ENCODE measurements around the gene FABP1. TPM values are rescaled to one million over a fixed set of nuclear protein-coding genes. Genes with fewer than 3 reads are reported as not detected.

FABP1 gene
- total and polyA plus RNA-seq, 5 experiments from 2014 or later, result not detected

DNA sequence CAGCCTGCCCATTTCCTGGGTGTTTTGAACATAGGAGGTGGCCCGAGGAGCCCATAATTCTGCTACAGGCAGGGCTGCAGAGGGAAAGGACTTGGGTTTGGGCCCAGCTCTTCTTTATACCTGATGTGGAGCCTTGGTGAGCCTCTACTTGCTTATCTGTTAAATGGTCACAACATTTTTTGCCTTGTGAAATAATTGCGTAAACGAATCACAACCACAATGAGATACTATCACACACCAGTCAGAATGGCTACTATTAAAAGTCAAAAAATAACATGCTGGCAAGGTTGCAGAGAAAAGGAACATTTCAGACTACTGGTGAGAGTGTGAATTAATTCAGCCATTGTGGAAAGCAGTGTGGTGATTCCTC is 4.1 kb upstream of the FABP1 start:
- Mint-ChIP-seq H3K27me3 (peaks cover 6 to 13% (median 13%) of the 10 kb centered on the region in 5 donors), H3K27ac (no peak overlapping the region), H3K36me3 (no peaks in the 10 kb centered on the region), H3K4me3 (no peak overlapping the region), H3K4me1 (peaks cover 0 to 2% (median 0%) of the 10 kb centered on the region in 4 donors), H3K9me3 (no peaks in the 10 kb centered on the region)
- no peak for ATAC-seq
- DNase-seq, result no peak
- POLR2A ChIA-PET, result no interaction called here

DNA sequence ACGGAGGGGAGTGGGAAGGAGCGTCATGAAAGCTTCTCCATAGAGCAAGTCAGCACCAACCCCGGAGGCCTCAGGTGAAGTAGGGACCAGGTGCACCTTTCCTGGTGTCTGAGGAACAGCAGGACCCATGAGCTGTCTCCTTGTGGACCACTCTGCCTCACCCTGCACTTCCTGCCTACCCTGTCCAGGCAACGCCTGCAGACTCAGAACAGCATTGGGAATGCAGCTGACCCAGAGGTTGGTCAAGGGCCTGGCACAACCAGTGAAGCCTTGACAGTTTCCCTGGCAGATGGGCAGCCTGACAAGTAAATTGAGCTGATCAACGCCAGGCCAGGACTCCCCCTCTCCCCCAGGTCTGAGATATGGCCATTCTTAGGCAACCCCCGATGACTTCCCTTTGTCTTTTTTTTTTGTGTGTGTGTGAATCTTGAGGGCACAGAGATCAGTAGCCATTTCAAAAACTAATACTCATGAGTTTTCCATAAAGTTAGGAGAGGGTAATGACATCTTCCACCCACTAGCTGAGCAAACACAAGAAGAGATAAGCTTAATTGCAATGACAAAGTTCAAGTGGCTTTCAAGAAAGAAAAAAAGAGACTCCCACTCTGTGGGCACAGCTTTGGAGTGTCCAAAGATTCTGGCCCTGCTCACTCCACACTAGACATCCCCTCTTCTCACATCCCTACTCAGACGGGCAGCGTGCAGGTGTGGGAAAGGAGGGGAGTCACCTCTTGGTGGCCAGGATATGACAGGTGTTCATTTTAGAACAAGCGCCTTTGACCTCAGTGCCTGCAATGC is 3.5 kb upstream of the FABP1 start:
- DNase-seq, result no peak
- Mint-ChIP-seq H3K4me3 (no peak overlapping the region), H3K27ac (no peak overlapping the region), H3K9me3 (no peaks in the 10 kb centered on the region), H3K4me1 (peaks cover 0 to 2% (median 0%) of the 10 kb centered on the region in 4 donors), H3K27me3 (peaks cover 6 to 13% (median 9%) of the 10 kb centered on the region in 5 donors), H3K36me3 (no peaks in the 10 kb centered on the region)
- ATAC-seq, result no peak
- POLR2A ChIA-PET, result no interaction called here

DNA sequence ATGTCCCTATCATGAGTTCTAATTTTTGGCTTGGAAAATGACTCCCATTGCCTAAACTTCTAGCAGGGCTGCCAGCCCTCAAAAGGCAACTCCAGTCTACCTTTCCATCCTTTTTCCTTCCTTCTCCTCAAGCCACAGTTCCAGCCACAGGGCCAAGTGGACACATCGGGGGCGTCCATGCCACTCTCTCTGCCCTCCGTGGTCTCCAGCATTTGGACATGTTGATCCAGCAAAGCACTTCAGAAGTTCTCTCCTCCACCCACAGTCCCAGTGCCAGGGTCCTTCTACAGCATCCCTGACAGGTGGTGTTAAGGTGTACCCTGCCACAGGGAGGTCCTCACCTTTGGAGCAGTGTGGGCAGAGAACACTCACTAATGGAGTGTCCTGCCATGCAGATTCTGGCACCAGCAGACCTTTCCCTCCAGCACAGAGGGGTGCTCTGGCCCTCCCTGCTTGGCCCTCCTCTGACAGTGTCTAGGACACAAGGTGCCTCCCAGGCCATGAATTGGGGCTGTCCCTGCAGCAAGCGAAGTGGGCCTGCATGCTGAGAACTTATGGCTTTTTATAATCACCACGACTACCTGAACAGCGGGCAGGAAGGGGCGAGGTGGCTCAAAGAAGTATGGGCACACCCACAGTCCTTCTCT is 1.6 kb upstream of the FABP1 start:
- Mint-ChIP-seq H3K27me3 (peaks cover 0 to 11% (median 5%) of the 10 kb centered on the region in 5 donors), H3K9me3 (no peaks in the 10 kb centered on the region), H3K4me3 (no peak overlapping the region), H3K4me1 (peaks cover 0 to 2% (median 0%) of the 10 kb centered on the region in 4 donors), H3K36me3 (no peaks in the 10 kb centered on the region), H3K27ac (peak overlapping the region in 2 of 10 donors; percentile 55 to 63)
- POLR2A ChIA-PET, result no interaction called here
- DNase-seq (no peak), ATAC-seq (no peak)

DNA sequence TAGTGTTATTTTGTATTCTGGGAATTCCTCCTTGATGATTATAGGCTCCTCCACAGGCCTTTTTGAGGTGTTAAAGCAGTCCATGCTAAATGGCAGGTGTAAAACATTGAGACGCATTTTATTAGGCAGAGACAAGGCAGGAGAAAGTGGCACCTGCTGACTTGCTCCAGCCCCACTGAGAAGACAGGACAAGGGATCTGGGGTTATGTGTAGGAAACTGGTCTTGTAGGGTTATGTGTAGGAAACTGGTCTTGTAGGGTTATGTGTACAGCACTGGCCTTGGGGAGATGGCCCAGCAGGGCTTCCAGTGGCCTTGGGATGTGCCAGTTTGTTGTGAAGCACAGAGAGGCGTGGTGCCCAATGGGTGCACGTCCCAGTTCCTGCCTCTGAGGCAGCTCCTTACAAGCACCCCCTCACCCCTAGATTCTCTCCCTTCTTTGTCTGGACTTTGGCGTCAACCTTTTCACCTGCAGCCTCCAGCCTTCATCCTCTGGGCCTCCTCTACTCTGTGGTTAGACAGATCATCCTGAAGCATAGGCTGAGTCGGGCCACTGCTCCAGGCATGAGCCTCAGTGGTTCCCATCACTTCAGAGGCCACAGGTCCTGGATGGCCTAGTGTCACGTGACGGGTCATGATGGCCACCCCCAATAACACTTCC is 921 bp upstream of the FABP1 start:
- DNase-seq, result no peak
- no peak overlapping the region for H3K4me3 Mint-ChIP-seq
- no peaks in the 10 kb centered on the region for H3K36me3 Mint-ChIP-seq
- H3K4me1 Mint-ChIP-seq, result peaks cover 0 to 2% (median 0%) of the 10 kb centered on the region in 4 donors
- H3K27me3 Mint-ChIP-seq, result peaks cover 0 to 11% (median 2%) of the 10 kb centered on the region in 5 donors
- POLR2A ChIA-PET, result no interaction called here
- H3K9me3 Mint-ChIP-seq, result no peaks in the 10 kb centered on the region
- no peak overlapping the region for H3K27ac Mint-ChIP-seq
- no peak for ATAC-seq

DNA sequence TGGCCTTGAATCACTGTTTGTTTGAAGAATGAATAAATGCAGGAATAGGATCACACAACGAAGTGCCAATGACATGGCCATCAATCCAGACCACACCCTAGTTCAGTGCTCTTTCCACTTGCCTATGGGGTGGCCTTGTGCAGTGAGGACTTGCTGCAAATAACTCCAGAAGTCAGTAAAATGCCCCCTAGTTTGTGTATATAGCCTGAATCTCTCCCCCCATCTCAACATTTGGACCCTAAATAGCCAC is 299 bp downstream of the FABP1 start:
- no peaks in the 10 kb centered on the region for H3K9me3 Mint-ChIP-seq
- H3K27ac Mint-ChIP-seq, result no peak overlapping the region
- H3K4me3 Mint-ChIP-seq, result no peak overlapping the region
- peaks cover 0 to 2% (median 0%) of the 10 kb centered on the region in 4 donors for H3K4me1 Mint-ChIP-seq
- ATAC-seq (no peak), DNase-seq (no peak)
- H3K36me3 Mint-ChIP-seq, result no peaks in the 10 kb centered on the region
- peaks cover 0 to 11% (median 2%) of the 10 kb centered on the region in 5 donors for H3K27me3 Mint-ChIP-seq
- POLR2A ChIA-PET, result no interaction called here

DNA sequence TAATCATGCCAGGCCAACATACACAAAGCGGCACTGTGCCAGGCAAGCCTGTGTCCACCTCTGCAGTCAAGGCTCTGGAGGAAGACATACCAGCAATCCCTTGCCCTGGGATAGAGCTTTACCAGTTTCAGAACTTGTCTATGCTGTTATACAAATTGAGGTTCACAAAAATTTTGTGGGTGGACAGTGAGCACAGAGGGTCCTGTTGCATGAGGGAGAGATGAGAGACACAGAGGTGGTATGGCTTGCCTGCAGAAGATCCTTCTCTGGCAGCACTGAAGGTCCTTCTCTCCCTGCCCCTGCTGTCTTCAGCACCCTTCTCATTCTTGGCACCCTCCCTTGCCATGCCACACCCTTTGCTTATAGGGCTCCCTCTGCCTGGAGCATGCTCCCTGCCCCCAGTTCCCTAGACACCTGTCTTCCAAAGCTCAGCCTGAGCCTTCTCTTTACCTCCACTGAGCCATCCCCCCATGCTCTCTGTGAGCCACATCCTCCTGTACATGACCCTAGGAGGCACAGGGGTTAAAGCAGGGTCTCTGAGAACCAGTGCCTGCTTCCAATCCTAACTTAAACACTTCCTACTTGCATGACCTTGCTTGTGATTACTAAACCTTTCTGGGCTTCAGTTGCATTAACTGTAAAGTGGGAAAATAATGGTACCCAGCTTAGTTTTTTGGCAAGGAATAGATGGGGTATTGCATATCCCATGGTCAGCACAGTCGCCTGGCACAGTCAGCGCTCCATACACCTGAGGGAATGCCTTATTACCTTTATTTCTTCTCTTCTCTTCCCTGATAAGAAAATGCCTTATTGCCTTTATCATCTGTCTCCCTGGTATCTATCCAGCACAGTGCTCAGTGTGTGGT is 857 bp downstream of the FABP1 start:
- ATAC-seq (no peak), DNase-seq (no peak)
- peak overlapping the region in 1 of 10 donors; percentile 22 for H3K27ac Mint-ChIP-seq
- POLR2A ChIA-PET, result no interaction called here
- peaks cover 0 to 11% (median 5%) of the 10 kb centered on the region in 5 donors for H3K27me3 Mint-ChIP-seq
- no peak overlapping the region for H3K4me3 Mint-ChIP-seq
- no peaks in the 10 kb centered on the region for H3K9me3 Mint-ChIP-seq
- no peaks in the 10 kb centered on the region for H3K36me3 Mint-ChIP-seq
- peaks cover 0 to 2% (median 0%) of the 10 kb centered on the region in 4 donors for H3K4me1 Mint-ChIP-seq

DNA sequence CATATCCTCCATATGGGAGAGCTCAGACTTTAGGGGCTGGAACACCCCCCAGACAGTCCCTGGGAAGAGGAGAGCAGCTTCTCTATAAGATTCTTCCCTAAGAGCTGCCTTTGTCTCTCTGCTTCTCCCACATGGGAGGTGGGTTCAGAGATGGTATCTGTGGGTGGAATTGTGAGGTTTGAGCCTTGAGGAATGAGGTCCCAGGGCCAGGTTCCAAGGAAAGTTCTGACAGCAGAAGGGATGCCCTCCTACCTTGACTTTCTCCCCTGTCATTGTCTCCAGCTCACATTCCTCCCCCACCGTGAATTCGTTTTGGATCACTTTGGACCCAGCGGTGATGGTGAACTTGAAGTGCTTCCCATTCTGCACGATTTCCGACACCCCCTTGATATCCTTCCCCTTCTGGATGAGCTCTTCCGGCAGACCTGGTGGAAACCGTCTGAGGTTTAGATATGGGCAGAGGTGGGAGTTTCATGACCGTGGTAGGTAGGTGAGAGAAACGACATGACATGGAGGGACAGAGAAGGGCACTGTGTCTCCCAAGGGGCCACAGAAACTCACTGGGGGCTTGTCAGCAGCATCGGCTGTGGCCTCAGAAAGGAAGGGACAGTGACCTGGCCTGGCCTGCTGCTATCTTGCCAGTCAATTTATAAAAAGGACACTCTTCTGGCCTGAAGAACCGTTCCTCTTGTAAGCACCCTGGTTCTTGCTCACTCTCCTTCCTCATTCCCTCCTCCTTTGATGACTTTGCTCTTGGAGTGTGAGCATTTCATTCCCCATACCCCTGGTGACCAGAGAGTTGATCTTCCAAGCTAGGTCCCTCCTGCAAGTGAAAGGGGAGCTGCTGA is 1.7 kb downstream of the FABP1 start:
- no peak for DNase-seq
- Mint-ChIP-seq H3K4me1 (peaks cover 0 to 5% (median 0%) of the 10 kb centered on the region in 4 donors), H3K9me3 (no peaks in the 10 kb centered on the region), H3K36me3 (no peaks in the 10 kb centered on the region), H3K27ac (no peak overlapping the region), H3K27me3 (peaks cover 0 to 12% (median 5%) of the 10 kb centered on the region in 5 donors), H3K4me3 (no peak overlapping the region)
- POLR2A ChIA-PET, result no interaction called here
- no peak for ATAC-seq

DNA sequence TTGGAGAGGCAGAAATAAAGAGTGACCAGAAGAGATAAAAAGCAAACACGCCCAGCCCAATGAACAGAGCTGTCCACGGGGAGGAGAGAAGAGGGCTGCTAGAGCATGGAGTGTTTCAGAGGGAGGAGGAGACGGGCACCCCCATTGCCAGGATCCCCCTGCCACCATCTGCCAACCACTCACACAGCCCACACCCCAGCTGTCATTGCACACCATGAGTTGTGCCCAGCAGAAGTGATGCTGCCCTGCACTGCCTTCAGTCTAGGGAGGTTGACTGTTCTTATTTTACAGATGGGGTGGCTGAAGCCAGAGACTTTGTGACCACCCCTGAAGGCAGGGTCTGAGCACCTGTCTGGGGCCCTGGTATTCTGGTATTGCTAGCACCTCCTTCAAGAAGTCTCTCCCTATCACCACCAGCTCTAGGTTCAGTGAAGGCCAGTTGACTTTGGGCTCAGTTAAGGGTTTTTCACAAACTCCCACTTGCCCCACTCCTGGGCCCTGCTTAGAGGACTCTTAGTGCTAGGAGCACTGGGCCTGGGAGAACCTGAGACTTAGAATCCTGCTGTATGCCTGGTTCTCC is 2.4 kb downstream of the FABP1 start:
- no peak for ATAC-seq
- no peak overlapping the region for H3K27ac Mint-ChIP-seq
- peaks cover 0 to 12% (median 7%) of the 10 kb centered on the region in 5 donors for H3K27me3 Mint-ChIP-seq
- no peak for DNase-seq
- no peak overlapping the region for H3K4me3 Mint-ChIP-seq
- no peaks in the 10 kb centered on the region for H3K36me3 Mint-ChIP-seq
- no peaks in the 10 kb centered on the region for H3K9me3 Mint-ChIP-seq
- H3K4me1 Mint-ChIP-seq, result peaks cover 0 to 5% (median 0%) of the 10 kb centered on the region in 4 donors
- POLR2A ChIA-PET, result no interaction called here

DNA sequence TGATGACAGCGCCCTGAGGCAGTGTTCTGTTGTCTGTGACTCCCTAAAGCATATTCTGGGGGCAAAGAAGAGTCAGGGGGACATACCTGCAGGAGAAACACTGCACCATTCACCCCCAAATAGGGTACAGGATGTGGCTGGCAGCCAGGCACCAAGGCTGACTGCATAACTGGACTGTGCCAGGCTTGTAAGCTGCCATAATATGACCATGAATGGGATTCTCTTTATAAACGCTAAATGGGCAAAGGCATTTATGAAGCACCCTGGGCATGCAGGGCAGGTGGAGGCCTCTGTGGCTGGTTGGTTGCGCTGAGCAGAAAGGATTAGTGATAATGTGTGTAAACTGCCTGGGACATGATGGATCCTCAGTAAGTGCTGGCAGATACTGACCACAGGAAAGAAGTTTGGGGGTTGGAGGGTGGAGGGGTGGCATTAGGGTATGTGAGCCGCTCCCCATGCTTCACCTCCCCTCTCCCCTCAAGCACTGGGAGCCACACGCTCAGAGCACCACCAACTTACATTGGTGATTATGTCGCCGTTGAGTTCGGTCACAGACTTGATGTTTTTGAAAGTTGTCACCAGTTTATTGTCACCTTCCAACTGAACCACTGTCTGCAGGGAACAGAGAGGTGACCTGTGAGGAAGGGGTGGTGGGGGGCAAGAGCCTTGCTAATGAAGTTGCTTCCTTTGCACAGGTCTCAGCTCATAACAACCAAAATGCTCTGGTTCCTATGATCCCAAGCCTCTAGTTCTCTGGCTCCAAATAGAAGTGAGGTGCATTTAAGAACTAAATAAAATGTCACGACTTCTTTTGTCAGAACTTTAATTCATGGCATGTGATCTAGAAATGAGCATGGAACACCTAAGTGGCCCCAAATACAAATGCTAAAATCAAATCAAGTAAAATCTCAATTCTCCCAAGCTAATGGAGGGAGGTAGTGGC is 3.6 kb downstream of the FABP1 start:
- no peak for ATAC-seq
- no peaks in the 10 kb centered on the region for H3K9me3 Mint-ChIP-seq
- POLR2A ChIA-PET, result no interaction called here
- H3K4me3 Mint-ChIP-seq, result no peak overlapping the region
- peaks cover 0 to 12% (median 7%) of the 10 kb centered on the region in 5 donors for H3K27me3 Mint-ChIP-seq
- H3K27ac Mint-ChIP-seq, result no peak overlapping the region
- no peak for DNase-seq
- peaks cover 0 to 4% (median 0%) of the 10 kb centered on the region in 4 donors for H3K4me1 Mint-ChIP-seq
- no peaks in the 10 kb centered on the region for H3K36me3 Mint-ChIP-seq

DNA sequence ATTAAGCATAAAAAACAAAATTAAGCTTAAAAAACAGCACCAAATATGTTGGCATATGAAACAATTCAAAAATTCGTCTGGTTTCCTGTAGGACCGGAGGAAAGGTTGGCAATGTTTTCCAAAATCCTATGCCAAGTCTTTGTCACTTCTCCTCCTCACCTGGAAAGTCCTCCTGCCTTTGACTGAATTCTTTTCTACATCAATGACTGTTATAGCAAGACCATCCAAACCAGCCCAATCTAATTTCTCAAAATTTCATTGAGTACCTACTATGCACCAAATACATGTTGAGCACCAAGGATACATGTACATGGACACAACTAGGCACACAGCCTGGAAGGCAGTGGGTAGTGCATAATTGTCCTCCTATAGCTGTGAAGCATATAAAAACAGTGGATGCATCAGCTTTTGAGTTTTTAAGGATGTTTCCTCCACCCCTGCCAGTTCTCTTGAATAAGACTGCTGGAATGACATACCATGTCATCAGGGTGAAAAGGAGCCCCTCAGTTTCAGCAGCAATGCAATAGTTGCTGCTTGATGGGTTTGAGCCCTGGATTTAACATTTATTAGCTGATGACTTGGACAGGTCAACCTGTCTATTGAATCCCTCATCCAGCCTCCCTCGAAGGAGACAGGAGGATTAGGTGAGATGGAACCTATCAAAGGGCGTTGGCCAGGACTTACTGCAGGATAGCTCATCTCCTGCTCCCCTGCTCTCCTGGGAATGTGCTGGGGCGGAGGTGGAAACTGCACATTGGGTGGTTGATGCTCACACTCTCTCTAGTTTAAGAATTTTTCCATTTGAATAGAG is 4.5 kb downstream of the FABP1 start:
- no peak for DNase-seq
- Mint-ChIP-seq H3K9me3 (no peaks in the 10 kb centered on the region), H3K36me3 (no peaks in the 10 kb centered on the region), H3K27me3 (peaks cover 0 to 12% (median 7%) of the 10 kb centered on the region in 5 donors), H3K4me3 (no peak overlapping the region), H3K27ac (no peak overlapping the region), H3K4me1 (peaks cover 0 to 3% (median 0%) of the 10 kb centered on the region in 4 donors)
- POLR2A ChIA-PET, result no interaction called here
- ATAC-seq, result no peak

Data from naive thymus-derived CD8-positive, alpha-beta T cell (primary cell).